IMR-90 (cell line): ENCODE measurements around the gene SH3RF3. TPM values are rescaled to one million over a fixed set of nuclear protein-coding genes. Genes with fewer than 3 reads are reported as not detected.

ENCODE experiments used
- ATAC-seq: fragments of 200-7000 bp; cut with Tn5 transposase; 2 replicates; pipeline ENCODE4 v1.9.1; 2020; ENCODE audit warnings: low read depth, mild to moderate bottlenecking, moderate library complexity
- BruUV-seq: library from RNA; stranded (reverse); fragments of 400-500 nt; replicated peaks from 2 replicates; lab custom pipeline; 2021; lab: Mats Ljungman, UMichigan
- CTCF ChIA-PET: fragments of 300-600 bp; formaldehyde crosslinking; extraction: SDS; loops from one replicate; lab custom pipeline; 2021; ENCODE audit warnings: antibody characterized with exemption; lab: Yijun Ruan, JAX
- POLR2A ChIA-PET: fragments of 300-600 bp; sonication (Branson Sonifier 250); formaldehyde crosslinking; loops from one replicate; lab custom pipeline; 2022; ENCODE audit warnings: antibody characterized with exemption; ENCODE audit not compliant: unreplicated experiment; lab: Charles Lee
- DNase-seq: peaks from one replicate; pipeline ENCODE4 v3.0.0; 2013
- H2AFZ ChIP-seq: replicated peaks from 2 replicates; pipeline ENCODE3; 2013; ENCODE audit warnings: low read length, mild to moderate bottlenecking; ENCODE audit not compliant: poor library complexity
- H2AK5ac ChIP-seq: 2 replicates; pipeline ENCODE4 v1.6.1; 2013; ENCODE audit warnings: low read depth, low read length, inconsistent platforms
- H2AK9ac ChIP-seq: replicated peaks from 2 replicates; pipeline ENCODE3; 2013; ENCODE audit warnings: mild to moderate bottlenecking, low read depth, low read length, moderate library complexity; ENCODE audit not compliant: poor library complexity
- H2BK120ac ChIP-seq: 2 replicates; pipeline ENCODE4 v1.6.1; 2013; ENCODE audit warnings: low read depth, low read length, inconsistent platforms
- H2BK15ac ChIP-seq: 3 replicates; pipeline ENCODE4 v1.6.1; 2013; ENCODE audit warnings: low read depth, low read length, inconsistent platforms
- H2BK20ac ChIP-seq: 2 replicates; pipeline ENCODE4 v1.6.1; 2013; ENCODE audit warnings: low read depth, mild to moderate bottlenecking, inconsistent platforms, low read length, moderate library complexity
- H2BK5ac ChIP-seq: 2 replicates; pipeline ENCODE4 v1.6.1; 2013; ENCODE audit warnings: mild to moderate bottlenecking, low read depth, low read length, inconsistent platforms; ENCODE audit not compliant: poor library complexity, severe bottlenecking
- H3K14ac ChIP-seq: replicated peaks from 2 replicates; pipeline ENCODE4 v1.6.1; 2013; ENCODE audit warnings: low read depth, low read length, inconsistent platforms
- H3K18ac ChIP-seq: 2 replicates; pipeline ENCODE4 v1.6.1; 2013; ENCODE audit warnings: low read depth, low read length, control low read depth
- H3K23ac ChIP-seq: 2 replicates; pipeline ENCODE4 v1.6.1; 2013; ENCODE audit warnings: low read depth, low read length, inconsistent platforms
- H3K27ac ChIP-seq: 2 replicates; pipeline ENCODE4 v1.5.1; 2013; ENCODE audit warnings: mild to moderate bottlenecking, control low read depth, low read length; ENCODE audit not compliant: insufficient read depth
- H3K27me3 ChIP-seq: 2 replicates; pipeline ENCODE4 v1.6.1; 2013; ENCODE audit warnings: low read length; ENCODE audit not compliant: control insufficient read depth, insufficient read depth
- H3K36me3 ChIP-seq: 2 replicates; pipeline ENCODE4 v1.6.1; 2013; ENCODE audit warnings: low read length, mixed read lengths; ENCODE audit not compliant: control insufficient read depth, insufficient read depth
- H3K4ac ChIP-seq: 2 replicates; pipeline ENCODE4 v1.6.1; 2013; ENCODE audit warnings: low read depth, low read length, inconsistent platforms
- H3K4me1 ChIP-seq: 2 replicates; pipeline ENCODE4 v1.6.1; 2013; ENCODE audit warnings: low read length, mixed read lengths; ENCODE audit not compliant: control insufficient read depth, insufficient read depth
- H3K4me2 ChIP-seq: 2 replicates; pipeline ENCODE4 v1.6.1; 2013; ENCODE audit warnings: low read depth, mild to moderate bottlenecking, control low read depth, low read length, moderate library complexity
- H3K4me3 ChIP-seq: 2 replicates; pipeline ENCODE4 v1.5.1; 2013; ENCODE audit warnings: low read depth, mild to moderate bottlenecking, control low read depth, low read length, moderate library complexity; ENCODE audit not compliant: insufficient read depth
- H3K56ac ChIP-seq: 2 replicates; pipeline ENCODE4 v1.6.1; 2013; ENCODE audit warnings: low read length, inconsistent platforms; ENCODE audit not compliant: insufficient read depth; ENCODE audit errors: extremely low read depth
- H3K79me1 ChIP-seq, 2 experiments: 2 replicates each; pipeline ENCODE4 v1.6.1; 2013; ENCODE audit warnings: low read length in 2 of 2, inconsistent platforms in 1 of 2, low read depth in 1 of 2
- H3K9ac ChIP-seq: 2 replicates; pipeline ENCODE4 v1.6.1; 2013; ENCODE audit warnings: low read depth, low read length, control low read depth
- H3K9me1 ChIP-seq: 2 replicates; pipeline ENCODE4 v1.6.1; 2013; ENCODE audit warnings: low read length, inconsistent platforms; ENCODE audit not compliant: insufficient read depth
- H3K9me3 ChIP-seq: 2 replicates; pipeline ENCODE4 v1.6.1; 2013; ENCODE audit warnings: low read length; ENCODE audit not compliant: control insufficient read depth, insufficient read depth
- H4K20me1 ChIP-seq: 2 replicates; pipeline ENCODE4 v1.6.1; 2013; ENCODE audit warnings: low read length, inconsistent platforms; ENCODE audit not compliant: insufficient read depth
- H4K5ac ChIP-seq: 2 replicates; pipeline ENCODE4 v1.6.1; 2013; ENCODE audit warnings: mild to moderate bottlenecking, low read depth, low read length, control low read depth
- H4K8ac ChIP-seq, 2 experiments: 2 replicates each; pipeline ENCODE4 v1.6.1; 2013; ENCODE audit warnings: low read depth in 2 of 2, low read length in 2 of 2, control low read depth in 1 of 2, inconsistent platforms in 1 of 2
- H4K91ac ChIP-seq: 2 replicates; pipeline ENCODE4 v1.6.1; 2013; ENCODE audit warnings: low read depth, low read length, inconsistent platforms; ENCODE audit not compliant: insufficient read depth
- BHLHE40 ChIP-seq: fragments of 150-350 bp; IDR thresholded peaks from 2 replicates; pipeline ENCODE4 v1.6.1; 2016; ENCODE audit warnings: mild to moderate bottlenecking, low read depth, low read length
- CEBPB ChIP-seq: IDR thresholded peaks from 2 replicates; pipeline ENCODE4 v1.6.1; 2012; ENCODE audit warnings: low read depth, low read length, improper control_type of control experiment
- CHD1 ChIP-seq: IDR thresholded peaks from 2 replicates; pipeline ENCODE4 v1.6.1; 2012; ENCODE audit warnings: low read depth, low read length, improper control_type of control experiment
- ELK1 ChIP-seq: fragments of 150-350 bp; IDR thresholded peaks from 2 replicates; pipeline ENCODE4 v1.6.1; 2016; ENCODE audit warnings: low read depth, mild to moderate bottlenecking, low read length, moderate library complexity, borderline replicate concordance
- FOS ChIP-seq: fragments of 150-350 bp; IDR thresholded peaks from 2 replicates; pipeline ENCODE4 v1.6.1; 2016; ENCODE audit warnings: low read depth, low read length
- MAFK ChIP-seq: IDR thresholded peaks from 2 replicates; pipeline ENCODE4 v1.6.1; 2012; ENCODE audit warnings: low read depth, low read length, improper control_type of control experiment
- NFE2L2 ChIP-seq: fragments of 150-350 bp; IDR thresholded peaks from 2 replicates; pipeline ENCODE4 v1.6.1; 2016; ENCODE audit warnings: low read depth, mild to moderate bottlenecking, low read length
- POLR2A ChIP-seq: IDR thresholded peaks from 2 replicates; pipeline ENCODE4 v1.6.1; 2012; ENCODE audit warnings: mild to moderate bottlenecking, low read depth, low read length
- SMC3 ChIP-seq: fragments of 150-350 bp; IDR thresholded peaks from 2 replicates; pipeline ENCODE4 v1.6.1; 2016; ENCODE audit warnings: low read depth, mild to moderate bottlenecking, antibody characterized with exemption, low read length, moderate library complexity
- USF2 ChIP-seq: fragments of 150-350 bp; IDR thresholded peaks from 2 replicates; pipeline ENCODE4 v1.6.1; 2017; ENCODE audit warnings: mild to moderate bottlenecking, antibody characterized with exemption, low read length, low read depth
- WGBS, 2 experiments: methylation state at CpG; one replicate each; pipeline versions ENCODE4 v1.1.5 to v1.1.7; 2013; ENCODE audit warnings: missing lambda C conversion rate in 2 of 2; ENCODE audit not compliant: insufficient read length in 1 of 2; ENCODE audit errors: extremely low coverage in 2 of 2; 5-methylcytosine and 5-hydroxymethylcytosine counted together
- dilution Hi-C: fragments of 300-500 bp; cut with HindIII; formaldehyde crosslinking; loops from one replicate; pipeline ENCODE4 v1.14.3; 2018; ENCODE audit warnings: low sequenced_read_pairs; ENCODE audit not compliant: unreplicated experiment
- in situ Hi-C: fragments of 300-500 bp; cut with MboI; formaldehyde crosslinking; loops from 3 replicates; pipeline ENCODE4 v1.14.3; 2019; ENCODE audit warnings: low sequenced_read_pairs, inconsistent platforms, mixed read lengths
- intact Hi-C: fragments of 100-400 bp; cut with micrococcal nuclease; formaldehyde crosslinking; loops from 2 replicates; pipeline ENCODE4 v1.10.0; 2022
- polyA plus RNA-seq, 3 experiments: library from polyadenylated mRNA; depleted of rRNA; stranded (reverse); fragments of >200 nt; gene quantifications; 2 replicates each; pipeline ENCODE4 v1.2.3, GENCODE V29; 2012; ENCODE audit warnings: low replicate concordance in 1 of 3
- total RNA-seq: library from RNA; depleted of rRNA; stranded (reverse); fragments of >200 nt; gene quantifications from 2 replicates; pipeline ENCODE4 v1.2.3, GENCODE V29; 2012

The SH3RF3 gene
- total and polyA plus RNA-seq, 2 of the 4 experiments (the other 2 are of a cell fraction), result 3.4 to 5.3 TPM

- no peak for TF ChIP-seq CEBPB
- no peak for TF ChIP-seq POLR2A
Measured at GRCh38 chr2:109448946-109449788, 320.2 kb downstream of the SH3RF3 start (continued).

GRCh38 chr2:109450574-109451273, 321.7 kb downstream of the SH3RF3 start:
- no peaks in the 10 kb centered on the region for H3K27me3 ChIP-seq
- no peak overlapping the region for H2AK5ac ChIP-seq
- dilution Hi-C loops, result no loop called here
- no peak overlapping the region for H3K23ac ChIP-seq
- ATAC-seq, result no peak
- H4K91ac ChIP-seq, result no peak overlapping the region
- WGBS, 2 experiments, result 71% methylated on average over 6 of the region's 12 CpGs; no CpG with 5 or more reads in 1 of the 2 experiments
- H3K14ac ChIP-seq, result no peak overlapping the region
- no peak overlapping the region for H2AFZ ChIP-seq
- no peak overlapping the region for H3K18ac ChIP-seq
- CTCF ChIA-PET, result no interaction called here
- H3K56ac ChIP-seq, result no peak overlapping the region
- peaks cover 45% of the 10 kb centered on the region for H3K36me3 ChIP-seq
- H3K4me1 ChIP-seq, result peaks cover 12% of the 10 kb centered on the region
- DNase-seq, result no peak
- no peak overlapping the region for H3K27ac ChIP-seq
- BruUV-seq, result no TSS peak
- H3K9me1 ChIP-seq, result peaks cover 9% of the 10 kb centered on the region
- H4K8ac ChIP-seq, result no peak overlapping the region
- peaks cover 0 to 37% of the 10 kb centered on the region in 2 experiments; a peak in 2 of 4 replicates for H3K79me1 ChIP-seq
- no peak overlapping the region for H3K4me2 ChIP-seq
- in situ Hi-C loops, result no loop called here
- H2BK5ac ChIP-seq, result no peak overlapping the region
- H4K20me1 ChIP-seq, result peaks cover 29% of the 10 kb centered on the region; the same call in 1 of the 2 replicates
- no peak overlapping the region; the same call in 1 of the 2 replicates for H3K4ac ChIP-seq
- H2BK120ac ChIP-seq, result no peak overlapping the region
- H2AK9ac ChIP-seq, result no peak overlapping the region
- H2BK15ac ChIP-seq, result no peak overlapping the region
- no peak overlapping the region for H3K4me3 ChIP-seq
- H3K9ac ChIP-seq, result no peak overlapping the region
- POLR2A ChIA-PET, result no interaction called here
- H4K5ac ChIP-seq, result no peak overlapping the region
- no peak overlapping the region for H2BK20ac ChIP-seq
- TF ChIP-seq FOS (no peak), SMC3 (no peak), CHD1 (no peak), USF2 (no peak), BHLHE40 (no peak), CEBPB (no peak), POLR2A (no peak), MAFK (no peak), ELK1 (no peak), NFE2L2 (no peak)
- intact Hi-C loops, result loop anchor here (2.0 kb wide), 1 partner anchor 20 kb away; no protein-coding TSS in a partner anchor
- no peaks in the 10 kb centered on the region for H3K9me3 ChIP-seq
